WERI-Rb-1 (cell line): ENCODE measurements around the gene SAMD14.

Source experiments
- DNase-seq: peaks from one replicate; pipeline ENCODE4 v3.0.0-alpha.2; 2020
- H3K27ac ChIP-seq: fragments of 250-450 bp; sonication (Bioruptor Pico); 2 replicates; pipeline ENCODE4 v1.5.1; 2020; ENCODE audit warnings: mild to moderate bottlenecking, moderate library complexity
- H3K27me3 ChIP-seq: fragments of 250-450 bp; sonication (Bioruptor Pico); 2 replicates; pipeline ENCODE4 v1.5.1; 2021; ENCODE audit warnings: mild to moderate bottlenecking, low read depth, moderate library complexity; ENCODE audit not compliant: insufficient read depth, severe bottlenecking
- H3K36me3 ChIP-seq: fragments of 250-450 bp; sonication (Bioruptor Pico); 2 replicates; pipeline ENCODE4 v1.5.1; 2020; ENCODE audit warnings: mild to moderate bottlenecking, moderate library complexity
- H3K4me3 ChIP-seq: 2 replicates; pipeline ENCODE4 v1.5.1; 2011; ENCODE audit warnings: low read depth, mild to moderate bottlenecking, control low read depth, low read length
- H3K9me3 ChIP-seq: fragments of 250-450 bp; sonication (Bioruptor Pico); 2 replicates; pipeline ENCODE4 v1.5.1; 2021; ENCODE audit warnings: mild to moderate bottlenecking, moderate library complexity; ENCODE audit not compliant: severe bottlenecking
- TF ChIP-seq, protein P1 (sequence below): IDR thresholded peaks from 2 replicates; pipeline ENCODE4 v1.5.1; 2011; ENCODE audit warnings: low read depth, mild to moderate bottlenecking, control low read depth, inconsistent platforms, low read length

The SAMD14 gene

DNA sequence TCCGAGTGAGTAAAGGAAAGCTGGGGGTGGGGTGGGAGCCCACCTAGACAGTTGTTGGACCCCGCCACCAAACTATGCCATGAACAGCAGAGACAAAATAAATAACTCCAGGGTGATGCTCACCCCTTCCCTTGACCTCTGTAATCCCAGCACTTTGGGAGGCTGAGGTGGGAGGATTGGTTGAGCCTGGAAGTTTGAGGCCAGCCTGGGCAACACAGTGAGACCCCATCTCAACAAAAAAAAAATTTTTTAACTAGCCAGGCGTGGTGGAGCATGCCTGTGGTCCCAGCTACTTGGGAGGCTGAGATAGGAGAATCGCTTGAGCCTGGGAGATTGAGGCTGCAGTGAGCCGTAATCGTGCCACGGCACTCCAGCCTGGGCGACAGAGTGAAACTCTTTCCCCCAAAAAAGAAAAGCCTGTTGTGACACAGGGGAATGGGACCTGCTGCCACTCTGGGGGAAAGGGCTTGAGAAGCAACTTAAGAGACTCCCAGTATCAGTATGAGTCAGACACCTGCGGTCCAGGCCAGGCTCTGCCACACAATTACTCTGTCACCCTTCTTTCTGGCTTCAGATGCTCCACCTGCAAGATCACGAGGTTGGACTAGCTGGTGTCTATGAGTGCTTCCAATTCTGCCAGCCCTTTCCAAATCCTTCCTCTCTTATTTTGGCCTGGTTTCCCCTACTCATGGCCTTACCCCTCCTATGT lies 40.9 kb upstream of the SAMD14 start:
- TF ChIP-seq, protein P1, sequence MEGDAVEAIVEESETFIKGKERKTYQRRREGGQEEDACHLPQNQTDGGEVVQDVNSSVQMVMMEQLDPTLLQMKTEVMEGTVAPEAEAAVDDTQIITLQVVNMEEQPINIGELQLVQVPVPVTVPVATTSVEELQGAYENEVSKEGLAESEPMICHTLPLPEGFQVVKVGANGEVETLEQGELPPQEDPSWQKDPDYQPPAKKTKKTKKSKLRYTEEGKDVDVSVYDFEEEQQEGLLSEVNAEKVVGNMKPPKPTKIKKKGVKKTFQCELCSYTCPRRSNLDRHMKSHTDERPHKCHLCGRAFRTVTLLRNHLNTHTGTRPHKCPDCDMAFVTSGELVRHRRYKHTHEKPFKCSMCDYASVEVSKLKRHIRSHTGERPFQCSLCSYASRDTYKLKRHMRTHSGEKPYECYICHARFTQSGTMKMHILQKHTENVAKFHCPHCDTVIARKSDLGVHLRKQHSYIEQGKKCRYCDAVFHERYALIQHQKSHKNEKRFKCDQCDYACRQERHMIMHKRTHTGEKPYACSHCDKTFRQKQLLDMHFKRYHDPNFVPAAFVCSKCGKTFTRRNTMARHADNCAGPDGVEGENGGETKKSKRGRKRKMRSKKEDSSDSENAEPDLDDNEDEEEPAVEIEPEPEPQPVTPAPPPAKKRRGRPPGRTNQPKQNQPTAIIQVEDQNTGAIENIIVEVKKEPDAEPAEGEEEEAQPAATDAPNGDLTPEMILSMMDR = no peak
- Histone ChIP-seq H3K9me3 (no peaks in the 10 kb centered on the region), H3K36me3 (no peaks in the 10 kb centered on the region), H3K27ac (no peak overlapping the region), H3K4me3 (no peak overlapping the region), H3K27me3 (no peaks in the 10 kb centered on the region)
- DNase-seq = no peak

DNA sequence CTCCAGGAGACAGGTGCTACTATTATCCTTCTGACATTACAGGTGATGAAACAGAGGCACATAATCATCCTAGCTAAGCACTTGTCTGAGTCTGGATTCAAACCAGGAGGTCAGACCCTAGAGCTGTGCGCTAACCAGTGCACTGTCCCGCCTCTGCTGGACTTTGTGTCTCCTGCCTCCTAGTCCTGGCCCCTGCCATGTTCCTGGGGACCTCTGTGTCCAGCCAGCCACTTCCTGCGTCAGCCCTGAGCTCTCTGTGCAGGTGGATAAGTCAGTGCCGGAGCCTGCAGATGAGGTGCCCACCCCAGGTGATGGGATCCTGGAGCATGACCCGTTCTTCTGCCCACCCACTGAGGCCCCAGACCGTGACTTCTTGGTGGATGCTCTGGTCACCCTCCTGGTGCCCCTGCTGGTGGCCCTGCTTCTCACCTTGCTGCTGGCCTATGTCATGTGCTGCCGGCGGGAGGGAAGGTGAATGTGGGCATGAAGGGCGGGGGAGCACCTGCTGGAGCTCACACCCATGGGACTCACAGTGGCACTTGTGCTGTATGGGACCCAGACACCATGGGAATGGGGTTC lies 40.0 kb upstream of the SAMD14 start:
- DNase-seq = no peak
- Histone ChIP-seq H3K27ac (no peak overlapping the region), H3K9me3 (no peaks in the 10 kb centered on the region), H3K4me3 (no peak overlapping the region), H3K36me3 (no peaks in the 10 kb centered on the region), H3K27me3 (no peaks in the 10 kb centered on the region)
- TF ChIP-seq, protein P1 = no peak

DNA sequence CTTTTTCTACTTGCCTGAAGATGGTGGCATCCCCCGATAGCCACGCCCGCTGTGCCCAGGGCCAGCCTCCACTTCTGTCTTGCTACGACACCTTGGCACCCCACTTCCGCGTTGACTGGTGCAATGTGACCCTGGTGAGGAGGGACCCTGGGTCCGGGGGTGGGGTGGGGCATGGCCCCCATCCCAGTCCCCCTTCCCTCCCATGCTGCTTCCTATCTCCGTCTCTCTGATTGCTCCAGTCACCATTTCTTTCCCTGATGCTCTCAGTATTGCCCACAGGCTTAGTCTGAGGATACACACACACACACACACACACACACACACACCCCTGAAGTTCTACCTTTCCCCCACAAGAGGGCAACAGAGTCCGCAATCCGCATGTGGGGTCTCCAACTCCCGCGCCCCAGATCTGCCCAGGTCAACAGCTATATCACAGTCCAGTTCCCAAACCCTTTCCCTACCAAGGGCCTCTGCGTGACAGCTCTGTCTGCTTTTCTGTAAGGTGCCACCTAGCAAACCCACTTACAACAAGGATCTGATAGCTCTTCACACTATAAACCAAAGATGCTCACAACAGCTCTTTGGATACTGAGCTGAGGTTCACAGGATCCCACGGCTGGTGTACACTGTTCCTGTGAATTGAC lies 39.3 kb upstream of the SAMD14 start:
- no peaks in the 10 kb centered on the region for H3K9me3 ChIP-seq
- H3K36me3 ChIP-seq = no peaks in the 10 kb centered on the region
- DNase-seq = peak; percentile 83
- TF ChIP-seq, protein P1 = peak; percentile 92
- no peaks in the 10 kb centered on the region for H3K27me3 ChIP-seq
- H3K4me3 ChIP-seq = no peak overlapping the region
- no peak overlapping the region for H3K27ac ChIP-seq

DNA sequence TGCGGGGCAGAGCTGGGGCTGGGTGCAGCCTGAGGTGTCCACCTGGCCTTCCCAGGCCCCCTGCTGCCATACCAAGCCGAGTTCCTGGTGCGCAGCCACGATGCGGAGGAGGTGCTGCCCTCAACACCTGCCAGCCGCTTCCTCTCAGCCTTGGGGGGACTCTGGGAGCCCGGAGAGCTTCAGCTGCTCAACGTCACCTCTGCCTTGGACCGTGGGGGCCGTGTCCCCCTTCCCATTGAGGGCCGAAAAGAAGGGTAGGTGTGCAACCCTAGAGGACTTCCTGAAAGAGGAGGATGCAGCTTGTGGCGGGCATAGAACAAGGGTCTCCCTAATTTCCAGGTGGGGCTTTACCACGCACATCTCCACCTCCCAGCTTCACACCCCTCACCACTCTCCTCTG lies 38.4 kb upstream of the SAMD14 start:
- Histone ChIP-seq H3K4me3 (no peak overlapping the region), H3K9me3 (no peaks in the 10 kb centered on the region), H3K27me3 (no peaks in the 10 kb centered on the region), H3K36me3 (no peaks in the 10 kb centered on the region), H3K27ac (no peak overlapping the region)
- TF ChIP-seq, protein P1 = no peak
- no peak for DNase-seq

DNA sequence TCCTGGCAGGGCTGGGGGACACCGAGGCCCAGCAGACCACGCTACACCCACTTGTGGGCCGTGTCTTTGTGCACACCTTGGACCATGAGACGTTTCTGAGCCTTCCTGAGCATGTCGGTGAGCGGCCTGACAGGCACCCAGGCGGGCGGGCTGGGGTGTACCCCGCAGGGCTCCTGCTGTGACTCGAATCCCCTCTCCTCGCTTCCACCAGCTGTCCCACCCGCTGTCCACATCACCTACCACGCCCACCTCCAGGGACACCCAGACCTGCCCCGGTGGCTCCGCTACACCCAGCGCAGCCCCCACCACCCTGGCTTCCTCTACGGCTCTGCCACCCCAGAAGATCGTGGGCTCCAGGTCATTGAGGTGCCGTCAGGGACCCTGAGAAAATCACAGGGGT lies 37.4 kb upstream of the SAMD14 start:
- no peak overlapping the region for H3K4me3 ChIP-seq
- H3K27ac ChIP-seq = no peak overlapping the region
- H3K9me3 ChIP-seq = no peaks in the 10 kb centered on the region
- no peaks in the 10 kb centered on the region for H3K36me3 ChIP-seq
- TF ChIP-seq, protein P1 = no peak
- H3K27me3 ChIP-seq = no peaks in the 10 kb centered on the region
- no peak for DNase-seq
